Mesothelial cell of epicardium (in vitro differentiated cells): ENCODE results near the gene MFAP2. TPM values are rescaled to one million over a fixed set of nuclear protein-coding genes. Genes with fewer than 3 reads are reported as not detected.
A peak's percentile ranks its signal among the peaks of the same experiment; 100 is the strongest.

Experiments
- DNase-seq, 2 experiments: peaks; one replicate each; pipeline ENCODE4 v3.0.0; 2021; ENCODE audit warnings: low spot score in 2 of 2; ENCODE audit not compliant: unreplicated experiment in 2 of 2
- H3K27ac Mint-ChIP-seq: 2 replicates; pipeline ENCODE4 v1.8.0; 2021; ENCODE audit warnings: mixed read lengths
- H3K27me3 Mint-ChIP-seq: 2 replicates; pipeline ENCODE4 v1.8.0; 2021; ENCODE audit warnings: low read depth, mixed read lengths
- H3K36me3 Mint-ChIP-seq: 2 replicates; pipeline ENCODE4 v1.8.0; 2021; ENCODE audit warnings: mixed read lengths
- H3K4me1 Mint-ChIP-seq: 2 replicates; pipeline ENCODE4 v1.8.0; 2021; ENCODE audit warnings: mixed read lengths
- H3K4me3 Mint-ChIP-seq: 2 replicates; pipeline ENCODE4 v1.8.0; 2021; ENCODE audit warnings: mild to moderate bottlenecking, moderate library complexity, mixed read lengths
- H3K9me3 Mint-ChIP-seq: 2 replicates; pipeline ENCODE4 v1.8.0; 2021; ENCODE audit warnings: mixed read lengths
- total RNA-seq: library from RNA; stranded (reverse); gene quantifications from 3 replicates; pipeline ENCODE4 v1.2.1, GENCODE V29; 2021
- TF ChIP-seq, protein P1 (sequence below): fragments of 200-600 bp; sonication (generic); IDR thresholded peaks from one replicate; pipeline ENCODE4 v1.5.0; 2021; ENCODE audit warnings: antibody characterized with exemption; ENCODE audit not compliant: unreplicated experiment

The MFAP2 gene
- total RNA-seq, 1 donor from 2014 or later: 445 TPM

DNA sequence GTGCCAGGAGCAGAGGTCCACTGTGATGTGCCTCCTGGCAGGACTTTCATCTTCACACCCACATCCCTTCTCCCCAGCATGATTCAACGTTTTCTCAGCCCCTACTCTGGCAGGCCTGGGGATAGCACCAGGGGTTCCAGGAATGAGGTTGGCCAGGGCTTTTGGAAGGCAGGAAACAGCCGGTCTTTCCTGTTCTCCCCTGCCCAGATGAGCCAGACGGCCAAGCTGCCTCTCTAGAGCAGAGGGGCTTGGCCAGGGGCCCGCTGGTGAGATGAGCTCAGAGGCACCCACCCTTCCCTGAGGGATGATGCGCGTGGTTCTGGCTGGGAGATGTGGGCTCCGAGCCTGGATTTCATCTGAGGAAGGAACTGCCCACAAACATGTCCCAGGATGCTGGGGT, 4.3 kb upstream of the MFAP2 start:
- Mint-ChIP-seq H3K9me3 (no peaks in the 10 kb centered on the region), H3K36me3 (peaks cover 3% of the 10 kb centered on the region), H3K27me3 (no peaks in the 10 kb centered on the region), H3K4me3 (no peak overlapping the region), H3K4me1 (peaks cover 28% of the 10 kb centered on the region), H3K27ac (peak overlapping the region; percentile 88)
- peak in 1 of 2 experiments; percentile 61 for DNase-seq
- TF ChIP-seq, protein P1, sequence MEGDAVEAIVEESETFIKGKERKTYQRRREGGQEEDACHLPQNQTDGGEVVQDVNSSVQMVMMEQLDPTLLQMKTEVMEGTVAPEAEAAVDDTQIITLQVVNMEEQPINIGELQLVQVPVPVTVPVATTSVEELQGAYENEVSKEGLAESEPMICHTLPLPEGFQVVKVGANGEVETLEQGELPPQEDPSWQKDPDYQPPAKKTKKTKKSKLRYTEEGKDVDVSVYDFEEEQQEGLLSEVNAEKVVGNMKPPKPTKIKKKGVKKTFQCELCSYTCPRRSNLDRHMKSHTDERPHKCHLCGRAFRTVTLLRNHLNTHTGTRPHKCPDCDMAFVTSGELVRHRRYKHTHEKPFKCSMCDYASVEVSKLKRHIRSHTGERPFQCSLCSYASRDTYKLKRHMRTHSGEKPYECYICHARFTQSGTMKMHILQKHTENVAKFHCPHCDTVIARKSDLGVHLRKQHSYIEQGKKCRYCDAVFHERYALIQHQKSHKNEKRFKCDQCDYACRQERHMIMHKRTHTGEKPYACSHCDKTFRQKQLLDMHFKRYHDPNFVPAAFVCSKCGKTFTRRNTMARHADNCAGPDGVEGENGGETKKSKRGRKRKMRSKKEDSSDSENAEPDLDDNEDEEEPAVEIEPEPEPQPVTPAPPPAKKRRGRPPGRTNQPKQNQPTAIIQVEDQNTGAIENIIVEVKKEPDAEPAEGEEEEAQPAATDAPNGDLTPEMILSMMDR: no peak

DNA sequence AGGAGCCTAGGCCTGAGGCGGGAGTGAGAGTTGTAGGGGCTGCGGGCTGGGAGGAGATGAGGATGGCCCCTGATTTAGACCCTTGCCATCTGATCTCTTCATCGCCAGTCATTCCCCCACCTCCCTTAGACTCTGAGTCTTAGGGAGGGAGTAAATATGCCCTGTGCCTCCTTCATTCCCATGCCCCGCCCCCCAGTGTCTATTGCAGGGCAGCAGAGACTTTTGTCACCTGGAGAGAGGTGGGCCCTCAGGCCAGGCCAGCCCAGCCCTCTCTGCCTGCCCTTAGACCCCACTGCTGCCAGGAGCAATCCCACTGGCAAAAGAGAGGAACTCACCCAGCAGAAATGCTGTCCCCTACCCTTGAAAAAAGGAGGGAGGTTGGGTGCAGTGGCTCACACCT, 3.2 kb upstream of the MFAP2 start:
- Mint-ChIP-seq H3K36me3 (peaks cover 3% of the 10 kb centered on the region), H3K4me3 (peak overlapping the region; percentile 18), H3K27me3 (no peaks in the 10 kb centered on the region), H3K27ac (peak overlapping the region; percentile 74), H3K4me1 (peaks cover 31% of the 10 kb centered on the region), H3K9me3 (no peaks in the 10 kb centered on the region)
- TF ChIP-seq, protein P1: no peak
- no peak for DNase-seq

DNA sequence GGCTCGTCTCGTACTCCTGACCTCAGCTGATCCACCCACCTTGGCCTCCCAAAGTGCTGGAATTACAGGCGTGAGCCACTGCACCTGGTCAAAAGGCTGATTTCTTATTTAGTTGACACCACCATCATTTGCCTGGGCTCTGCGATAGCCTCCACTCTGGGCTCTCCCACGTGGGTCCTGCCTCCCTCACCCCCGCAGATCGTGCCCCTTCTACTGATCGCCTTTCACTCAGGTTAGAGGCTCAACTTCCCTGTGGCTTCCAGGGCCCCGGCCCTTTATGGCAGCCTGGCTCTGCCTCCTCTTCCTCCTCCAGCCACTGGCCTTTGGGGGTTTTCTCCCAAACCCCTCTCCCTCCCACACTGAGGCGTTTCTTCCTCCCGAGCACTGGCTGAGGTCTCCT, 2.5 kb upstream of the MFAP2 start:
- Mint-ChIP-seq H3K27me3 (no peaks in the 10 kb centered on the region), H3K9me3 (no peaks in the 10 kb centered on the region), H3K4me3 (peak overlapping the region; percentile 18), H3K4me1 (peaks cover 35% of the 10 kb centered on the region), H3K36me3 (peaks cover 3% of the 10 kb centered on the region), H3K27ac (peak overlapping the region; percentile 74)
- TF ChIP-seq, protein P1: no peak
- DNase-seq: no peak

DNA sequence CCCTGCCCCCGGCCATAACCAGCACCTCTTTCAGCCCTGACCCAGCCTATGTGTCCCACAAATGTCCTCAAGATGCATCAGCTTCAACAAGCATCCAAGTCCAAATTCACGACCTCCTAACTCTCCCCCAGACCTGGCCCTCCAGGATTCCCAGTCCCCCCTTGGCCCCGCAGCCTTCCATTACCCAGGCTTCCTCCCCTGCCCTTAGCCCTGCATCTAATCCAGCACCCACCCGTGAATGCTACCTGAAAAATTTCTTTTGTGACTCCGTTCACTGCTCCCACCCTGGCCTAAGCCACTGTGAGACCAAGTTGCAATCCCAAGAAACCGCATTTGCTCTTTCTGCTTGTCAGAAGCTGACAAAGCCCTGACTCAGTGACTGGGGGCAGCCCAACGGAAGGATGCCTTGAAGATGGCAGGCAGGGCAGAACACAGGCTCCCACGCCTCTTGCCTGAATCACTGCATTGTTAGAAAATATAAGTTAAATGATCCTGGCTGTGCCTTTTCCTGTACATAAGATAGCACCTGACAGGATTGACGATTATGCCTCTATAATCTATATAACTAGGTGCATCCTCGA, 939 bp upstream of the MFAP2 start:
- no peak for DNase-seq
- H3K27me3 Mint-ChIP-seq: no peaks in the 10 kb centered on the region
- TF ChIP-seq, protein P1: no peak
- H3K27ac Mint-ChIP-seq: peak overlapping the region; percentile 93
- peaks cover 7% of the 10 kb centered on the region for H3K36me3 Mint-ChIP-seq
- peak overlapping the region; percentile 85 for H3K4me3 Mint-ChIP-seq
- peaks cover 50% of the 10 kb centered on the region for H3K4me1 Mint-ChIP-seq
- H3K9me3 Mint-ChIP-seq: no peaks in the 10 kb centered on the region

DNA sequence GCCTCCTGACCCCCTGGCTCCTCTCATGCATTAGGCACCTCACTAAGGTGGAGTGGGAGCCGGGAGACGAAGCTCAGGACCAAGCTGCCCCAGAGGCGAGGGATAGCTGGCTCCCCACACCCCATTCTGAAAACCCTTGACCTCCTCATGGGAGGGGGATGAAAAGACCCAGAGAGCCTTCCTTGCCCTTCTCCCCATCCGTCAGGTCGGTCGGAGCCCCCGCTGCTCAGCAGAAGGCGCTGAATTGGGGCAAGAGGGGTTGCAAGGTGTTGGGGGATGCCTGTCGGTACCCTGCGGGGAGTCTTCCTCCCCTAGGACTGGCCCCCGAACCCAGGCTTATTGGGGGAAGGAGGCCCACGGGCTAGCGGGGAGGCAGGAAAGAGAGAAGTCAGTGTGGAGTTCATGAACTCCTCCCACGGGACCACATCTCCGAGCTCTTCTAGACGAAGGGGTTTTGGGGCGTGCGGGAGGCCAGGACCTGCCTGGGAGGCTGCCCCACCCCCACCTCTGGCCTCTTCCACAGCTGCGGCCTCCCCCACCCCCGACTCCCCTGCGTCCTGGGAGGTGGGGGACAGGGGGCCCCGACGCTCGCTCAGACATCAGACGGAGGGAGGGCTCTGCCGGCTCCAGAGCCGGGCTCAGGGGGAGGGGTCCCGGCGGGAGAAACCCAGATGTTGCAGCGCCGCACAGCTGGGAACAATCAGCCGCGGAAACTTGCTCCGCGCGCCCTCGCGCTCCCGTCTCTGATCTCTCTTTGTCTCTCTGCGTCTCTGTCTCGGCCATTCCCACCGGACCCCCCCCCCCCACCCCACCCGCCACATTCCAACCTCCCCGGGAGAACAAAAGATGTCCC, 719 bp downstream of the MFAP2 start:
- Mint-ChIP-seq H3K4me1 (peaks cover 55% of the 10 kb centered on the region), H3K27ac (peak overlapping the region; percentile 81), H3K9me3 (no peaks in the 10 kb centered on the region), H3K4me3 (peak overlapping the region; percentile 85), H3K36me3 (peaks cover 12% of the 10 kb centered on the region), H3K27me3 (no peaks in the 10 kb centered on the region)
- peak in 1 of 2 experiments; percentile 66 for DNase-seq
- TF ChIP-seq, protein P1: no peak
